SW 1271 (cell line): ENCODE results near the gene COL5A1.

ENCODE experiments used
- DNase-seq, 2 experiments: peaks; one replicate each; lab custom pipeline; 2025; lab: John Stamatoyannopoulos, UW

COL5A1 gene

GRCh38 chr9:134792627-134793026, 151.0 kb downstream of the COL5A1 start:
- DNase-seq, result no peak

DNA sequence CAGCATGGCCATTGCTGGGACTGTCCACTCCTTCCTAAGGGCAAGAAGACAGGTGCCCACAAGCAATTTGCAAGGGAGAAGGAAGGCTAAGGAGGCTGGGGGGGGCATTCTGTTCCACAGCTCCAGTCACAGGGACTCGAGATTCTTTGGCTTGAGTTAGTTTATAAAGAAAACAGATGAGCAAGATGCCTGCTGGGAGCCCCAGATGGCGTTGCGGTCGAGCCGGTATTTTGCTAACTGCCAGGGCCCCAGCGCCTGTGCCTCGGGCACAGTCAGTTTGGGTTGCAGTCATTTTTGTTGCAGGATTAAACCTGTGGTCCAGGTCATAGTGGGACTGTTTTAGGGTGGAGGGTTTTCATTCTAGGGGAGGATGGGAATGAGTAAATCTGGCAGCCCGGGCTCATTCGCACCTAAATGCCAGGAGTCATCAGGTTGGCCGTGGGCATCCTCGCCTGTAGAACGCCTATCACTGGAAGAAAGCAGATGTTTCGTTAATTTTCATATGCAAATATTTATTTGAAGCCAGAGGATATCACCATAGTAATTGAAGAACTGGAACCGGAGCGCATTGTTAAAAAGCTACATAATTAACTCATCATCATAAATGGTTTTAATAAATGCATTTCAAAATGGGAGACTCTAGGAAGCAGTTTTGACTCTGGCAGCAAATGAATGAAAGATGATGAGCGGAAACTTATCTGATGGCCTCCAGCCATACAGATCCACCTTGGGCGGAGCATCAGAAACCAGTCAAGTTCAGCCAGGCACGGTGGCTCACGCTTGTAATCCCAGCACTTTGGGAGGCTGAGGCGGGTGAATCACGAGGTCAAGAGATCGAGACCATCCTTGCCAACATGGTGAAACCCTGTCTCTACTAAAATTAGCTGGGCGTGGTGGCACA, 151.9 kb downstream of the COL5A1 start:
- DNase-seq, result no peak

GRCh38 chr9:134794663-134795370, 153.2 kb downstream of the COL5A1 start:
- no peak for DNase-seq

GRCh38 chr9:134795446-134795845, 153.8 kb downstream of the COL5A1 start:
- DNase-seq, result no peak

GRCh38 chr9:134796882-134797281, 155.3 kb downstream of the COL5A1 start:
- no peak for DNase-seq

GRCh38 chr9:134800791-134801339, 159.3 kb downstream of the COL5A1 start:
- DNase-seq, result no peak

- no peak for DNase-seq
Observed at GRCh38 chr9:134802216-134802795, 160.7 kb downstream of the COL5A1 start.

- DNase-seq, result no peak
Observed at GRCh38 chr9:134804871-134805270, 163.3 kb downstream of the COL5A1 start.

DNA sequence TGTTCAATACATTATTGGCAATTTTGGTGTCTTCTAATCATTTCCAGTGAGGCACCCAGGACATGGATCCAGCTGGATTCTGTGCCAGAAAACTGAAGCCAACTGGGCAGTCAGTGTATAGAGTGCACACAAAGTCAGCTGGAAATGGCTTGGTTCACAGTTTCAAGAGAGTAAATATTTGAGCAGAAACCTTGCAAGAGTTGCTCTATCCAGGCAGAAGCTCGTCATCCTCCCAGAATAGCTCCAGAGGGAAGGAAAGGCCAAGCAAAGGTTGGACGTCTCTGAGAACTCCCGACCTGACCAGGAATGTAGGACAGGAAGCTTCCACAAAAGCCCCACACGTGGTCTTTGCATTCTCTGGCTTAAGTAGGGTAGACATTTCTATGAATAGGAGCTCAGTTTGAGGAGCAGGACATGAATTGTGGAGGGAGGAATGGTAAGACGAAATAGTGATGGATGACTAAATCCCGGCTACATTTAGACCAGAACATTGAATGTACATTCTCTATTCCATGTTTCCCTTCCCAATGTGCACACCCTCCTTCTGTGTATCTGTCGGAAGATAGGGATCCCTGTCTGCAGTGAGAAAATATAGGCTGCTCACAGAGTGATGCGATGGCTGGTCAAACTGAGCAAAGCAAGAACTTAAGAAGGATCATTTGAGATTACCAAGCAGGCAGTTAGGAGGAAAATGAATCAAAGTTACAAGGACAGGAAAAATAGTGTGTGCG, 166.3 kb downstream of the COL5A1 start:
- DNase-seq, result no peak

DNA sequence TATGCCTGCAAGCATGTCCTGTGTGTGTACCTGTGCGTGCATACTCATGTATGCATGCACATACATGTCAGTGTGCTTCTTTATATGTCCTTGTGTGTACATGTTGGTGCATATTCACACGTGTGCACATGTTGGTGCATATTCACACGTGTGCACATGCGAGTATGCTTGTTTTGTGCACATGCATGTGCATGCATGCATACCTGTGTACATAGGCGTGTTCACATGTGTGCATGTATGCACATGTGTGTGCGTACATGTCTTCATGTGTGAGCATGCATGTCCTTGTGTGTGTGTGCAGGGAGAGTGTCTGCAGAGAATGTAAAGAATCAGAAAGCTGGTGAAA, 166.8 kb downstream of the COL5A1 start:
- DNase-seq, result no peak

DNA sequence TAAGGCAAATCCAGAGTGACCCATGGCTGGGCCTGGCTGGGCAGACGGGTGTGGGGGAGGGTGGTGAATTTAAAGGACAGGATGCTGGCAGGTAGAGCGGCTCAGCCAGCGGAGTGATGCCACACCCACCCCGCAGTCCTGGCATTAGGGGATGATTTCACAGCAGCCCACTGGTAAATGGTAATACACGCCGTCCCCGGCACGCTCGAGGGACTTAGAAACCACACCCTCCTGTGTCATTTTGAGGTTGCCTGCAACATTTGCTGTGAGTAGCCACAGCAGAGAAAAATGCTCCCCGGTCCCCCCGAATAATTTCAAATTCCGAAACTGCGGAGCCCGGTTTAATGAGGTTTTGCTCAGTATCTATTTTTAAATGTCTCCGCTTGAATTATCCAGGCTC, 167.7 kb downstream of the COL5A1 start:
- DNase-seq, result no peak

DNA sequence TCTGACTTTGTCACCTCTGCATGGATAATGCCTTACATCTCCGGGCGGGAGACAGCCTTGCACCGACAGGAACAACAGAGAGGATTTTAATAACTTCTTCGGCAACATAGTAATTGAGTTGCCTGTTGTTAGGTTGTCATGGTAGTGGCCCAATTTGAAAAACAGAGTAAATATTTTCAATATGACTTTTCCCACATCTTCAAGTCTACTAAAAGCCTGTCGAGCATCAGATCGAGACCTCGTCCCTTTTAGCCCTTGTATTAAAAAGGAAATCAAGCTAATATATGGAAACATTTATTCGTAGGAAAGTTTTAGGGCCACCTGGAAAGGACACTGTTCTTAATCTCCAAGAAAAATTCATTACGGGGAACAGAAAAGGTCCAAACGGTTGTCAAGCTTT, 168.2 kb downstream of the COL5A1 start:
- no peak for DNase-seq

- no peak for DNase-seq
Observed at GRCh38 chr9:134811079-134811672, 169.6 kb downstream of the COL5A1 start.

DNA sequence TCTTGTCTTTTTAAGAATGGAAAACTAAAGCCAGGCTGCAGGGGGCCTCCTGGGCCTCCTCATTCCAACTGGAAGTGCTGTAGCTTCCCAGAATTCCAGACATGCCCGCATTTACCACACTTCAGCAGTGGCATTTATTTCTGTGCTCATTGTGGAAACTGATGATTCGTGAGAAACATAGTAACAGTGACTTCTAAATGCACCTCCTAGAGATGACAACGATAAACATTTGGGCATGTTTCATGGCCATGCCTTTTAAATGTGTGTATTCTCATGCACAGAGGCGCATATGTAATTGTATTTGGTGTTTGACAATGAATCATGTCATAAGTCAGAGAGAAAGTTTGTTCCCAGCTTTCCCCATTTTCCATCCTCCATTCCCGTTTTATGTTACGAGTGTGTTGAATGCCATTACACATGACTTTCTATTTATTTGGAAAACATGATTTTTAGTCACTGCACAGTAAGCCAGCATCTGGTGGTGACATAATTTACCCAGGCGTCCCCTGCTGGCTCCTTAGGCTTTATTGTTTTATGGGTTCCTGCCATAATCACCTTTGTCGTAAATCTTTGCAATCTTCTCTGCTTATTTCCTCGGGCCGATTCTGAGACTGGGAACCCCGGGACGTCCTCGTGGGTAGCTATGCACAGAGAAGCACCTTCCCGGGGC, 170.2 kb downstream of the COL5A1 start:
- peak in 1 of 2 experiments; percentile 9 for DNase-seq

DNA sequence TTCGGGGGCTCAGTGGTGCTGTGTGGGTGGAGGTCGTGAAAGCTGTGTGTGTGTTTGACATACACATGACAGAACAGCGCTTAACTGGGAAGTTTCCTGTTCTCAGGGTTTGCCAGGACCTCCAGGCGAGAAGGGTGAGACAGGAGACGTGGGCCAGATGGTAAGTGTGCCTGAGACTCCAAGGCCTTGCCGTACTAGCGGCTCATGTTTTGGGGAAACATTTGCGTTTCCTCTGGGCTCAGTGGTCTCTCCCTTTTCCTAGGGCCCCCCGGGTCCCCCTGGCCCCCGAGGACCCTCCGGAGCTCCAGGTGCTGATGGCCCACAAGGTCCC, 170.7 kb downstream of the COL5A1 start:
- no peak for DNase-seq

- DNase-seq, result no peak
Observed at GRCh38 chr9:134813841-134814240, 172.2 kb downstream of the COL5A1 start.

GRCh38 chr9:134814598-134815215, 173.1 kb downstream of the COL5A1 start:
- DNase-seq, result no peak

DNA sequence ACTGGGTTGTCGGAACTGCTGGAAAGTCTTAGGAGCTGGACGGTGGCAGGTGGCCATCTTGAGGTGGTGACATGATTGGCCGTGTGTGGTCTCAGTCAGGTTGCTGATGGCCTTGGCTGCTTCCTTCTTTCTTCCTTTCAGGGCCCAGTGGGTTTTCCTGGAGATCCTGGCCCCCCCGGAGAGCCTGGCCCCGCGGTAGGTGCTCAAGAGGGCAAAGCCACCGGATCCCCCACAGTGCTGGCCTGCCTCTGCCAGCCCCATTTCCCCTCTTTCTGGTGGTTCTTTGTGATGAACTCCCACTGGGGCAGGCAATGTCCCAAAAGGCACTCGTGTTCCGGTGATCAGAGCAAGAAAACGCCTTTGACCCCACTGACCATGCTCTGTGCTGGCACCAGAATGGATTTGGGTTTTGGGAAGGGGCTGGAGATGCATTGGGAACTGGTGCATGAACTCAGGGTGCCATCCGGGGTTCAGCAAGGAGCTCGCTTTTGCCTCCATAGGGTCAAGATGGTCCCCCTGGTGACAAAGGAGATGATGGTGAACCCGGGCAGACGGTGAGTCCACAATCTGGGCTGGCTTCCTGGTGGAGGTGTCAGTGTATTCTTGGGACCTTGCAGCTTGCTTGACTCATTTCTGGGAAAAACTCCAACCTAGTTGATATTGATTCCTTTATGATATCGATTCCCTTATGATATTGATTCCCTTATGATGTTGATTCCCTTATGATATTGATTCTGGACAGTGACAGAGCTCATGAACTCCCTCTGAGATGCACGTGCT, 174.0 kb downstream of the COL5A1 start:
- no peak for DNase-seq

GRCh38 chr9:134816264-134816663, 174.7 kb downstream of the COL5A1 start:
- no peak for DNase-seq

DNA sequence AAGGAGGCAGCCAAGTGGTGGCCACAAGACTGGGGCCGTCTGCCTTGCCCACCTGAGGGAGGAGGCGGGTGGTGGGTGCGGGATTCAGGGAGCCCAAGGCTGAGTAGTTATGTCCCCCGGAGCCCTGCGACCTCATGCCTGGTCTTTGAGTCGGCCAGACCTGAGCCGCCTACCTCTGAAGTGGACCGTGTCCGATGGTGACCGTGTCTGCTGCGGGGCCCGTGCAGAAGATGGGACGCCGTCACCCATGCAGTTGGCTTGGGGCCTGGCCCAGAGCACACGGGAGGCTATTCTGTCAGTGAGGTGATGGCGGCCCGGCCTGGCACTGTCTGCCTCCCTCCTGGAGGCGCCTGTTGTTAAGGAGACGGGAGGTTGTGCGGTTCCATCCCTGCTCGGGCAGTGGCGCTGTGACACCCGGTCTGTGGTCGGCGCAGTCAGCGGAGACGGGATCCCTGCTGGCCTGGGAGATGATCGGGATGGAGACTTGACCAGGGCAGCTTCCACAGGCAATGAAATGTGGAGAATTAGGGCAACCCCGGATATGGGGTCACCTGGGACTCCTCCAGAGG, 176.5 kb downstream of the COL5A1 start:
- no peak for DNase-seq
